Ovary (tissue), 9 donors: ENCODE data around the gene YBX2. TPM values are rescaled to one million over a fixed set of nuclear protein-coding genes. Genes with fewer than 3 reads are reported as not detected.
A peak's percentile ranks its signal among the peaks of the same experiment; 100 is the strongest.

Experiments used
- DNase-seq, 5 donors: peaks; one replicate each; pipeline ENCODE4 v3.0.0-alpha.2; 2019 to 2020
- H3K27ac ChIP-seq, 2 donors: fragments of 200-600 bp; one replicate each; pipeline versions ENCODE4 v1.5.1 to v1.8.0; 2019 to 2022
- H3K27me3 ChIP-seq: fragments of 200-600 bp; one replicate; pipeline ENCODE4 v1.8.0; 2022
- H3K36me3 ChIP-seq: fragments of 200-600 bp; sonication (generic); one replicate; pipeline ENCODE4 v1.5.1; 2019
- H3K4me1 ChIP-seq: one replicate; pipeline ENCODE4 v1.8.1; 2013; ENCODE audit warnings: mild to moderate bottlenecking, moderate library complexity; ENCODE audit not compliant: insufficient read depth
- H3K4me3 ChIP-seq: fragments of 200-600 bp; sonication (generic); one replicate; pipeline ENCODE4 v1.5.1; 2017
- H3K9me3 ChIP-seq, 2 donors: fragments of 200-600 bp in 1 of 2; sonication (generic) in 1 of 2; one replicate each; pipeline versions ENCODE4 v1.5.1 to v1.8.1; 2013 to 2019; ENCODE audit warnings: mild to moderate bottlenecking in 1 of 2, moderate library complexity in 1 of 2
- CTCF ChIP-seq, 3 donors: fragments of 450-650 bp in 2 of 3; fragments of 200-600 bp in 1 of 3; IDR thresholded peaks; one replicate each; pipeline versions ENCODE4 v1.5.1 to v1.8.0; 2016 to 2022; ENCODE audit warnings: antibody characterized with exemption in 3 of 3, mild to moderate bottlenecking in 1 of 3
- EP300 ChIP-seq: sonication (generic); formaldehyde crosslinking; IDR thresholded peaks from one replicate; pipeline ENCODE4 v1.6.1; 2017; ENCODE audit warnings: antibody characterized with exemption
- POLR2A ChIP-seq: fragments of 450-650 bp; IDR thresholded peaks from one replicate; pipeline ENCODE4 v1.6.1; 2017; ENCODE audit warnings: antibody characterized with exemption, mild to moderate bottlenecking, moderate library complexity
- WGBS, 3 donors: extraction: QIAGEN DNeasy Blood & Tissue Kit in 1 of 3; methylation state at CpG; one replicate each; pipeline versions ENCODE4 v1.1.5 to v1.1.7; 2013 to 2017; 5-methylcytosine and 5-hydroxymethylcytosine counted together
- intact Hi-C, 4 donors: fragments of 100-400 bp; cut with DNase I; formaldehyde crosslinking; loops; one replicate each; pipeline versions ENCODE4 v1.11.0 to v1.15.1; 2022 to 2023
- polyA plus RNA-seq, 2 donors: library from polyadenylated mRNA; stranded (reverse); fragments of 200-250 nt in 1 of 2; fragments of 350-450 nt in 1 of 2; fragmentation: Illumina TruSeq in 1 of 2; extraction: RNeasy Lipid Tissue Mini Kit (QIAGEN cat#74804) in 1 of 2; gene quantifications; one replicate each; pipeline ENCODE4 v1.2.3, GENCODE V29; 2013 to 2014
- total RNA-seq, 7 donors: library from RNA; depleted of rRNA in 2 of 7; stranded (reverse); fragments of >200 nt in 2 of 7; fragmentation: NEBNext Ultra II Directional in 3 of 7; extraction: Animal tissue kit (Norgen Biotek cat#: 25700) in 3 of 7; gene quantifications; one replicate each; pipeline versions ENCODE4 v1.1.0 to v1.2.4, GENCODE V29; 2016 to 2023
- donor health status: DM: no; HTN: no; CAD: no; lungs with moderate emphysema.
- donor health status: DM: no; HTN: no; CAD: no.
- donor health status: Bipolar disorder and iron deficiency.
- donor health status: DM: yes; HTN: yes; CAD: no.
- donor health status: DM: no; HTN: no; CAD: no.
- donor health status: DM: yes; HTN: yes; CAD: no.

YBX2 gene
- total and polyA plus RNA-seq, 9 donors, result 0.30 to 1.8 (median 0.64) TPM; not detected in 3

DNA sequence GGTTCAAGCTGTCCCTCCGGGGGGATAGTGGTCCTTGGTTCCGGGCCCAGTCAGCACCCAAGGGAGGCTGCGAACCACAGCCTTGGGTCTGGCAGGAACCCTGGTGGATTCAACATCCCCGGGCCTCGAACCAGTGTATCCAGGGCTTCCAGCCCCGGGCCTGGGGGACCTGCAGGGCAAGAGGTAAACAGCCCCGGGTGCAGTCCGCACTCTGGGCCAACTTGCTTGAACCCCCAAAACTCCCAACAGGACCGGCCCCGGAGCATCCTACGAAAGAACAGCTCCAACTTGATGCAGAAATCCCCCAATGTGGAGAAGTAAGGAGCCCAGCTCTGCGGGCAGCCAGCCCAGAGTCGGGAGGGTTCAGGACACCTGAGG is 36.2 kb upstream of the YBX2 start:
- WGBS, 3 donors, result 49 to 57% (median 53%) methylated on average over 9 to 13 of the region's 13 CpGs
- intact Hi-C loops, result loop anchor here in 1 of 4 donors (2.0 kb wide), 1 partner anchor 18 kb away; no protein-coding TSS in a partner anchor
- Histone ChIP-seq H3K27ac (peak overlapping the region; percentile 81 to 86), H3K36me3 (no peaks in the 10 kb centered on the region), H3K9me3 (no peaks in the 10 kb centered on the region), H3K4me1 (peaks cover 5% of the 10 kb centered on the region), H3K4me3 (peak overlapping the region; percentile 95), H3K27me3 (no peaks in the 10 kb centered on the region)
- TF ChIP-seq POLR2A, result no peak
- peak in 1 of 5 donors; percentile 40 for DNase-seq

GRCh38 chr17:7329997-7330637 is 35.7 kb upstream of the YBX2 start:
- peaks cover 5% of the 10 kb centered on the region for H3K4me1 ChIP-seq
- H3K9me3 ChIP-seq, result no peaks in the 10 kb centered on the region
- DNase-seq, result peak; percentile 77 to 86 (median 81)
- no peak for TF ChIP-seq EP300
- no peak for TF ChIP-seq POLR2A
- TF ChIP-seq CTCF (IDR thresholded peaks at IDR 0.05), result no peak
- H3K4me3 ChIP-seq, result peak overlapping the region; percentile 95
- H3K27me3 ChIP-seq, result no peaks in the 10 kb centered on the region
- intact Hi-C loops, result loop anchor here in 1 of 4 donors (2.0 kb wide), 1 partner anchor 19 kb away; no protein-coding TSS in a partner anchor
- no peaks in the 10 kb centered on the region for H3K36me3 ChIP-seq
- WGBS, 3 donors, result 1 to 2% (median 1%) methylated on average over 25 to 34 of the region's 34 CpGs
- peak overlapping the region; percentile 81 to 86 for H3K27ac ChIP-seq

- TF ChIP-seq EP300 (no peak), POLR2A (peak; percentile 84), CTCF (IDR thresholded peaks at IDR 0.05) (no peak)
- H3K4me3 ChIP-seq, result peak overlapping the region; percentile 95
- peaks cover 5% of the 10 kb centered on the region for H3K4me1 ChIP-seq
- H3K27ac ChIP-seq, result peak overlapping the region; percentile 81 to 86
- intact Hi-C loops, result no loop called here
- peak; percentile 99 for DNase-seq
- H3K36me3 ChIP-seq, result no peaks in the 10 kb centered on the region
- H3K9me3 ChIP-seq, result no peaks in the 10 kb centered on the region
- H3K27me3 ChIP-seq, result no peaks in the 10 kb centered on the region
- WGBS, 3 donors, result 0% methylated on average over 28 to 43 of the region's 43 CpGs
Measured at GRCh38 chr17:7329374-7329996, 35.0 kb upstream of the YBX2 start.

- H3K4me1 ChIP-seq, result peaks cover 5% of the 10 kb centered on the region
- intact Hi-C loops, result no loop called here
- no peak for DNase-seq
- H3K9me3 ChIP-seq, result no peaks in the 10 kb centered on the region
- TF ChIP-seq POLR2A, result no peak
- H3K4me3 ChIP-seq, result peak within 1 kb of the TSS; percentile 95
- H3K36me3 ChIP-seq, result no peaks in the 10 kb centered on the region
- peak within 1 kb of the TSS; percentile 81 to 86 for H3K27ac ChIP-seq
- 0 to 1% (median 0%) methylated on average over 24 to 50 of the region's 50 CpGs for WGBS, 3 donors
- H3K27me3 ChIP-seq, result no peaks in the 10 kb centered on the region
Measured at GRCh38 chr17:7328840-7329373, 34.5 kb upstream of the YBX2 start, which contains the start of gene NEURL4. NEURL4 (minus strand) TSS chr17:7329335; CDS start chr17:7329312, 23 bp downstream.

DNA sequence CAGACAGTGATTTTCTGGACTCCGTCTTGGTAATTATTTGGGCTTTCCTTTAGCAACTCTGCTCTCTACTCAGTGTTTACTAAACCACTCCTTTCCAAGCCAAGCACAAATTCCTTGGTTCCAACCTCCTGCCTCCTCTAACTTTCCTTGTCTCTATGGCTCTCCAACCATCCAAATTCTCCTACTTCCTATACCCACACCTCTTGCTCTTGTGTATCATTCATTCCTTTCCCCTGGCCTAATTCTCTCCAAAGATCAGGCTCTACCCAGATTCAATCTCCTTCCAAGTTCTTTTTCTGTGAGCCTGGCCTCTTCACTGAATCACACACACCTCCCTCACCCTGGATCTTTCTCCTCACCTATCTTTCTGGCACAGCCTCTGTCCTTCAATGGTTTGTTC is 33.6 kb upstream of the YBX2 start:
- intact Hi-C loops, result no loop called here
- Histone ChIP-seq H3K27ac (no peak overlapping the region), H3K9me3 (no peaks in the 10 kb centered on the region), H3K4me1 (peaks cover 5% of the 10 kb centered on the region), H3K4me3 (no peak overlapping the region), H3K27me3 (no peaks in the 10 kb centered on the region), H3K36me3 (no peaks in the 10 kb centered on the region)
- TF ChIP-seq CTCF (IDR thresholded peaks at IDR 0.05), result no peak
- TF ChIP-seq EP300, result no peak
- TF ChIP-seq POLR2A, result no peak
- 48 to 74% (median 63%) methylated on average over 1 of the region's 1 CpG for WGBS, 3 donors
- no peak for DNase-seq
